Measurements from ENCODE around the gene ANKRD55.

Gene ANKRD55

DNA sequence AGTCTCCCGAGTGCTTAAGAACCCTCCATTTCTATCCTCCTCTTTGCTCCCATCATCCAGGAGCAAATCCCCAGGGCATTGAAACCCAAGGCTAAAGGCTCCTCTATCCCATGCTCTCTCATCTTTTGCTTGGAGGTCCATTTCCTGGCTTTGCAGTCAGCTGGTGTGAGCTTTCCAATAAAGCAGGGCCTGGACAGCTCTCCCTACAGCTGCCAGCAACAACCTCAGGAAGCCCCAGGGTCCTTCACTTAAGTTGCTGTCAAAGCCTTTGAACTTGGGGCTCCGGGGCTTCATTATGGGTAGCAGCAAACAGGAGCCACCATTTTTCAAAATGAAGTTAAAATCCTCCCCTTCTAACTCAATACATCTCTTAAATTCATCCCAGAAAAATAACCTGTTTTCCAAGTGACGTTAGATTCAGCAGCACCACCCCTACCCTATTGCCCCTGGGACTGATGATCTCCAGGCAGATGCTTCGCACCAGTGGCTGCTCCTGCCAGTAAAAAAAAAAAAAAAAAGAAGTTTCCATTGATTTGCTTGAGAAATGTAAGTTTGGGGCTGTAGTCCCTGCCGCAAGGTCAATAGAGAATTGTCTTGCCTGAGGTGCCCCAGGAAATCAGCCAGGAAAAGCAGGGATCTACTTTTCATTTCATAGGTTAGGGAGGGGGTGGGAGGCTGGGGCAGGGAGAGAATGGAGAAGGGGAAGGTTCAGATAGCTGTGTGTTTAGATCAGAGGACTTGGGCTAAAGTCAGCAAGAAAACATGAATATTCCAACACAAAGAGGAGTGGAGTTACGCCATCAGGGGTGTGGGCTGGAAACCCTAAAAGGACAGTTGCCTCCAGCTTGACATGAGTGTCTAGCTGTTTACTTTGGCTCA lies 154.6 kb downstream of the ANKRD55 start:
- TF ChIP-seq, protein P1, sequence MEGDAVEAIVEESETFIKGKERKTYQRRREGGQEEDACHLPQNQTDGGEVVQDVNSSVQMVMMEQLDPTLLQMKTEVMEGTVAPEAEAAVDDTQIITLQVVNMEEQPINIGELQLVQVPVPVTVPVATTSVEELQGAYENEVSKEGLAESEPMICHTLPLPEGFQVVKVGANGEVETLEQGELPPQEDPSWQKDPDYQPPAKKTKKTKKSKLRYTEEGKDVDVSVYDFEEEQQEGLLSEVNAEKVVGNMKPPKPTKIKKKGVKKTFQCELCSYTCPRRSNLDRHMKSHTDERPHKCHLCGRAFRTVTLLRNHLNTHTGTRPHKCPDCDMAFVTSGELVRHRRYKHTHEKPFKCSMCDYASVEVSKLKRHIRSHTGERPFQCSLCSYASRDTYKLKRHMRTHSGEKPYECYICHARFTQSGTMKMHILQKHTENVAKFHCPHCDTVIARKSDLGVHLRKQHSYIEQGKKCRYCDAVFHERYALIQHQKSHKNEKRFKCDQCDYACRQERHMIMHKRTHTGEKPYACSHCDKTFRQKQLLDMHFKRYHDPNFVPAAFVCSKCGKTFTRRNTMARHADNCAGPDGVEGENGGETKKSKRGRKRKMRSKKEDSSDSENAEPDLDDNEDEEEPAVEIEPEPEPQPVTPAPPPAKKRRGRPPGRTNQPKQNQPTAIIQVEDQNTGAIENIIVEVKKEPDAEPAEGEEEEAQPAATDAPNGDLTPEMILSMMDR (IDR thresholded peaks at IDR 0.05), result no peak

DNA sequence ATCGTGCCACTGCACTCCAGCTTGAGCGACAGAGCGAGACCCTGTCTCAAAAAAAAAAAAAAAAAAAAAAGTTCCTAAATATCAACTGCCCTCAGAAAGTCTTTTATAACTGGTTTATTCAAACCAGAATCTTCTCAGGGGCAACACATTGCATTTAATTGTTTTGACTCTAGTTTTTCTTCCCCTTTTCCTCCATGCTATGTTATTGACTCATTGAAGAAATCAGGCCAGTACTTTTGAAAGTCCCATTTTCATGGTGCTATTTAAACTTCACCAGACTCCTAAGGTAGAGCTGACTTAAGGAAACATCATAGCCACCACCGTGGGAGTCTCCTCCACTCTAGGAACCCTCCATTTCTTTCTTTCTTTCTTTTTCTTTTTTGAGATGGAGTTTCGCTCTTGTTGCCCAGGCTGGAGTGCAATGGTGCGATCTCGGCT lies 155.3 kb downstream of the ANKRD55 start:
- TF ChIP-seq, protein P1 (IDR thresholded peaks at IDR 0.05), result no peak

DNA sequence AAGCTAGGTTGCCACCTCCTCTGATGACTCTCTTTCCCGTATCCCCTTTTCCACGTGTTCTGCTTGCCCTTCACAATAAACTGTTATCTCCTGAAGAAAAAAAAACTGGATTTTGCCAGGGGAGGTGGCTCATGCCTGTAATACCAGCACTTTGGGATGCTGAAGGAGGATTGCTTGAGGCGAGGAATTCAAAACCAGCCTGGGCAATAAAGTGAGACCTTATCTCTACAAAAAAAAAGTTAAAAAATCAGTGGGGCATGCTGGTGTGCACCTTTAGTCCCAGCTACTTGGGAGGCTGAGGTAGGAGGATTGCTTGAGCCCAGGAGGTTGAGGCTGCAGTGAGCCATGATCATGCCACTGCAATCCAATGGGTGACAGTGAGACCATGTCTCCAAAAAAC lies 156.6 kb downstream of the ANKRD55 start:
- TF ChIP-seq, protein P1 (IDR thresholded peaks at IDR 0.05), result no peak

DNA sequence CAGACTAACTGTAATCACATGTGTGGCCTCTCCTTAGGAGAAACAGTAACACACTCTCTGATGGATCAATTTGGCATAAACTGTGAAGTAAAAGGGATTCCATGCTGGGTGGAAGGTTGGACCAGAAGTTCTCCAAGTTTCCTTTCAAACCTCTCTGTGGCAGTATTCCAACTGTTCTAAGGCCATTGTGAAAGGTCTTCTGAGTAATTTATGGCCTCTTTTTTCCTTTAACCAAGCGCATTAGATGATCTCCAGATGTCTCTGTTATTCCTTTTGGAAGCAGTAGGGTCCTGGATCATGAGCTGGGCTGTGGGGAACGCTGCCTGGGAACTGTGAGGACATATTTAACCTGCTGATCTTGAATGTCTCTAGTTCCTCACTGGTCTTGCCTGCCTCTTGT lies 157.8 kb downstream of the ANKRD55 start:
- TF ChIP-seq, protein P1 (IDR thresholded peaks at IDR 0.05), result no peak

- TF ChIP-seq, protein P1 (IDR thresholded peaks at IDR 0.05), result no peak
These were observed 160.0 kb downstream of the ANKRD55 start for GRCh38 chr5:56072863-56073766.

DNA sequence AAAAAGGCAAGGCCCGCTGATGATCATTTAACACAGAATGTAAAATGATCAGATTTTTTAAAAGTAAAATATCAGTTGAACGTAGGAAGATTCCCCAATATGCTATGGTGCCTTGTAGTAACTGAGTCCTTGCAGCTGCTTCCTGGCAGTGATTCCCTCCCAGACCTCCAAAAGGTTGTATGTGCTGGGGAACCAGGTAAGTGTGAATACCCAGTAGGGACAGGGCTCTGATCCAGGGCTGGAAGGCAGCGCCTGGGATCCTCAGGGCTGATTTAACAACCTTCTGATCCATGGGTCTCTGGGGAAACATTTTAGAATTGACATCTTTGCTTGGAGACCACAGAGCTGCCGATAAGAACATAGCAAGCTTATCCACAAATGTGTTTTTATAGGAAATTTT lies 161.7 kb downstream of the ANKRD55 start:
- TF ChIP-seq, protein P1 (IDR thresholded peaks at IDR 0.05), result no peak

DNA sequence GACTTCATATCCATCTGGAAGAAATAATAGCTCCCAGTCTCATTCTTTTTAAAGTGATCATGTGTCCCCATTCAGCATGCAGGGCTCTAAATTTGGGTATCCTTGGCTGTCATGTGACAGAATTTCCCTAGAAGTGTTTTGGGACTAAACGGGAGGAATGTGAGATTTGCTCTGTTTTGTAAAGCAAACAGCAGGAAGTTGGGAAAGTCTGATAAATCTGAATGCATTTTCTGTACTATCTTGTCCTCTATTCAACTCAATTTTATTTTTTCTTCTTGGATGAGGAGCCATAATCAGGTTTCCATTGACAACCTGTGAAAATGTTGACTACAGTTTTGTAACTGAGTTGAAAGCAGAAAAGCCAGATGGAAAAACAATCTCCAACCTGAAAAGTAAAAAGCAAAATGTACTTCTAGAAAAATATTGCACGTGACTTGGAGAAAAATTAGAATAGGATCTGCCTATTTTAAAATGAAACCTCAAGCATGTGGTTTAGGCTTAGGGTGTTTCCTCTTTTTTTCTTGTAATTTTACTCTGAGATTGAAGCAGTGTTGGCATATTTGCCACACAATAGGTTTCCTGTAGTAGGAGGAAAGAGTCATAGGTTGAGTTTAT lies 162.2 kb downstream of the ANKRD55 start:
- TF ChIP-seq, protein P1 (IDR thresholded peaks at IDR 0.05), result no peak

Measured in LNCAP (cell line).